HCT116 (cell line): ENCODE results near the gene SEMA4C. TPM values are rescaled to one million over a fixed set of nuclear protein-coding genes. Genes with fewer than 3 reads are reported as not detected.

ENCODE experiments used
- ATAC-seq: fragments of 200-7000 bp; cut with Tn5 transposase; 2 replicates; pipeline ENCODE4 v1.9.1; 2020; ENCODE audit warnings: mild to moderate bottlenecking, moderate library complexity
- BruUV-seq: library from RNA; stranded (reverse); fragments of 400-500 nt; replicated peaks from 2 replicates; lab custom pipeline; 2021; lab: Mats Ljungman, UMichigan
- CTCF ChIA-PET: fragments of 300-600 bp; sonication (Branson Sonifier 250); formaldehyde crosslinking; loops from one replicate; lab custom pipeline; 2021; ENCODE audit warnings: antibody characterized with exemption; lab: Charles Lee
- POLR2A ChIA-PET: fragments of 300-600, 350-600 bp; sonication (Branson Sonifier 250); formaldehyde crosslinking; loops from one replicate; lab custom pipeline; 2021; ENCODE audit warnings: antibody characterized with exemption; lab: Charles Lee
- RAD21 ChIA-PET, 2 experiments: fragments of 300-600 bp; sonication (Branson Sonifier 250); formaldehyde crosslinking; loops; one replicate each; lab custom pipeline; 2023; ENCODE audit warnings: low total read pairs in 2 of 2; ENCODE audit not compliant: uncharacterized antibody in 2 of 2, unreplicated experiment in 2 of 2, low non-redundant PET in 1 of 2; lab: Charles Lee
- DNase-seq: peaks from one replicate; pipeline ENCODE4 v3.0.0-alpha.2; 2010; ENCODE audit warnings: low read depth, low spot score
- H2AFZ ChIP-seq: fragments of 200-600 bp; shearing (Covaris generic), sonication (generic); 2 replicates; pipeline ENCODE4 v1.6.1; 2017; ENCODE audit warnings: low read depth, mixed run types, mixed read lengths, antibody characterized with exemption, low read length; ENCODE audit not compliant: poor library complexity, severe bottlenecking
- H3K27ac ChIP-seq: 2 replicates; pipeline ENCODE4 v1.5.1; 2012; ENCODE audit warnings: low read depth, low read length
- H3K27me3 ChIP-seq: fragments of 200-600 bp; sonication (generic); 2 replicates; pipeline ENCODE4 v1.6.1; 2016; ENCODE audit warnings: mixed run types, low read length, mixed read lengths; ENCODE audit not compliant: insufficient read depth
- H3K36me3 ChIP-seq, 2 experiments: fragments of 200-500 bp in 1 of 2; fragments of 200-600 bp in 1 of 2; sonication (Bioruptor generic) in 1 of 2; sonication (generic) in 1 of 2; 2 replicates each; pipeline versions ENCODE4 v1.5.1 to v1.6.1; 2014 to 2016; ENCODE audit warnings: low read length in 2 of 2, inconsistent platforms in 1 of 2, mixed read lengths in 1 of 2, mixed run types in 1 of 2; ENCODE audit not compliant: insufficient read depth in 2 of 2, control insufficient read depth in 1 of 2
- H3K4me1 ChIP-seq, 2 experiments: fragments of 200-600 bp in 1 of 2; sonication (generic) in 1 of 2; 2 replicates each; pipeline versions ENCODE4 v1.5.1 to v1.6.1; 2012 to 2017; ENCODE audit warnings: low read length in 2 of 2, inconsistent platforms in 1 of 2, mild to moderate bottlenecking in 1 of 2, mixed read lengths in 1 of 2, mixed run types in 1 of 2, moderate library complexity in 1 of 2; ENCODE audit not compliant: insufficient read depth in 2 of 2, control insufficient read depth in 1 of 2
- H3K4me2 ChIP-seq: fragments of 200-600 bp; sonication (generic); 2 replicates; pipeline ENCODE4 v1.6.1; 2017; ENCODE audit warnings: mixed run types, low read length, mixed read lengths
- H3K4me3 ChIP-seq, 2 experiments: fragments of 200-600 bp in 1 of 2; sonication (generic) in 1 of 2; replicated peaks in 1 of 2; 2 replicates each; pipeline ENCODE4 v1.5.1; 2011 to 2016; ENCODE audit warnings: low read length in 2 of 2, control low read depth in 1 of 2, low read depth in 1 of 2, mild to moderate bottlenecking in 1 of 2, mixed read lengths in 1 of 2, mixed run types in 1 of 2
- H3K79me2 ChIP-seq: fragments of 200-600 bp; sonication (generic); 2 replicates; pipeline ENCODE4 v1.6.1; 2017; ENCODE audit warnings: mild to moderate bottlenecking, mixed run types, low read length, moderate library complexity, mixed read lengths; ENCODE audit not compliant: insufficient read depth
- H3K9ac ChIP-seq: fragments of 200-600 bp; sonication (generic); 2 replicates; pipeline ENCODE4 v1.6.1; 2016; ENCODE audit warnings: low read length, mixed read lengths
- H3K9me2 ChIP-seq: fragments of 200-600 bp; sonication (generic), shearing (Covaris generic); 2 replicates; pipeline ENCODE4 v1.6.1; 2017; ENCODE audit warnings: mixed run types, mild to moderate bottlenecking, moderate library complexity; ENCODE audit not compliant: insufficient read depth
- H3K9me3 ChIP-seq, 2 experiments: fragments of 200-500 bp in 1 of 2; fragments of 200-600 bp in 1 of 2; sonication (Bioruptor generic) in 1 of 2; sonication (generic) in 1 of 2; 2 replicates each; pipeline ENCODE4 v1.6.1; 2014 to 2017; ENCODE audit warnings: low read length in 2 of 2, mixed read lengths in 2 of 2, inconsistent platforms in 1 of 2, low read depth in 1 of 2, mild to moderate bottlenecking in 1 of 2, mixed run types in 1 of 2, moderate library complexity in 1 of 2; ENCODE audit not compliant: control insufficient read depth in 1 of 2, insufficient read depth in 1 of 2
- H4K20me1 ChIP-seq: fragments of 200-600 bp; sonication (generic), shearing (Covaris generic); 2 replicates; pipeline ENCODE4 v1.6.1; 2017; ENCODE audit warnings: mixed run types, mild to moderate bottlenecking, moderate library complexity; ENCODE audit not compliant: insufficient read depth
- CBX3 ChIP-seq: IDR thresholded peaks from 2 replicates; pipeline ENCODE4 v1.6.1; 2012; ENCODE audit warnings: low read depth
- CEBPB ChIP-seq: IDR thresholded peaks from 2 replicates; pipeline ENCODE4 v1.6.1; 2012; ENCODE audit warnings: low read depth
- CTCF ChIP-seq, 3 experiments: fragments of 200-600 bp in 1 of 3; sonication (generic) in 1 of 3; IDR thresholded peaks in 2 of 3; conservative IDR thresholded peaks in 1 of 3; 2 replicates each; pipeline ENCODE4 v1.5.1; 2012 to 2017; ENCODE audit warnings: low read depth in 2 of 3, low read length in 2 of 3, antibody characterized with exemption in 1 of 3, borderline replicate concordance in 1 of 3, control low read depth in 1 of 3, mild to moderate bottlenecking in 1 of 3, mixed read lengths in 1 of 3, mixed run types in 1 of 3, moderate library complexity in 1 of 3; ENCODE audit not compliant: insufficient read depth in 1 of 3
- EGR1 ChIP-seq: IDR thresholded peaks from 2 replicates; pipeline ENCODE4 v1.6.1; 2012; ENCODE audit warnings: low read depth
- ELF1 ChIP-seq: IDR thresholded peaks from 2 replicates; pipeline ENCODE4 v1.6.1; 2012; ENCODE audit warnings: low read depth, borderline replicate concordance
- EZH2 ChIP-seq: fragments of 200-600 bp; sonication (generic); IDR thresholded peaks from 2 replicates; pipeline ENCODE4 v1.6.1; 2017; ENCODE audit warnings: antibody characterized with exemption, mixed run types
- EZH2phosphoT487 ChIP-seq: fragments of 200-600 bp; IDR thresholded peaks from 2 replicates; pipeline ENCODE4 v1.6.1; 2018; ENCODE audit warnings: antibody characterized with exemption, borderline replicate concordance
- FOSL1 ChIP-seq: IDR thresholded peaks from 2 replicates; pipeline ENCODE4 v1.6.1; 2012; ENCODE audit warnings: low read depth
- JUND ChIP-seq: IDR thresholded peaks from 2 replicates; pipeline ENCODE4 v1.6.1; 2012
- POLR2A ChIP-seq: IDR thresholded peaks from 2 replicates; pipeline ENCODE4 v1.7.0; 2011; ENCODE audit warnings: borderline replicate concordance; ENCODE audit not compliant: insufficient read depth, insufficient read length; ENCODE audit errors: extremely low read depth
- POLR2AphosphoS5 ChIP-seq: IDR thresholded peaks from 2 replicates; pipeline ENCODE4 v1.6.1; 2011; ENCODE audit warnings: mild to moderate bottlenecking, low read depth, low read length, moderate library complexity
- RAD21 ChIP-seq: IDR thresholded peaks from 2 replicates; pipeline ENCODE4 v1.6.1; 2012; ENCODE audit warnings: low read depth, mild to moderate bottlenecking
- REST ChIP-seq: IDR thresholded peaks from 2 replicates; pipeline ENCODE4 v1.6.1; 2012; ENCODE audit warnings: low read depth
- SIN3A ChIP-seq: IDR thresholded peaks from 2 replicates; pipeline ENCODE4 v1.6.1; 2012; ENCODE audit warnings: low read depth
- TCF7L2 ChIP-seq: IDR thresholded peaks from 2 replicates; pipeline ENCODE4 v1.7.0; 2011; ENCODE audit warnings: borderline replicate concordance, inconsistent platforms; ENCODE audit not compliant: insufficient read depth, insufficient read length; ENCODE audit errors: extremely low read depth
- YY1 ChIP-seq: IDR thresholded peaks from 2 replicates; pipeline ENCODE4 v1.6.1; 2011; ENCODE audit warnings: low read length, low read depth, moderate library complexity, mild to moderate bottlenecking; ENCODE audit not compliant: insufficient replicate concordance; ENCODE audit errors: extremely low read depth
- ZBTB33 ChIP-seq: IDR thresholded peaks from 2 replicates; pipeline ENCODE4 v1.6.1; 2011; ENCODE audit warnings: mild to moderate bottlenecking, low read length, moderate library complexity; ENCODE audit not compliant: insufficient replicate concordance; ENCODE audit errors: extremely low read depth
- ZNF274 ChIP-seq: fragments of 200-500 bp; sonication (Bioruptor generic); IDR thresholded peaks from 2 replicates; pipeline ENCODE4 v1.6.1; 2014; ENCODE audit warnings: mild to moderate bottlenecking, low read depth, low read length, inconsistent platforms
- intact Hi-C: fragments of 100-400 bp; cut with micrococcal nuclease; formaldehyde crosslinking; loops from 2 replicates; pipeline ENCODE4 v1.10.0; 2022
- total RNA-seq: library from RNA; stranded (reverse); gene quantifications from one replicate; pipeline ENCODE4 v1.2.1, GENCODE V29; 2021; ENCODE audit not compliant: unreplicated experiment

Gene SEMA4C
- total RNA-seq, 1 experiment from 2014 or later: 25.4 TPM

- no peak overlapping the region for H2AFZ ChIP-seq
- H3K27me3 ChIP-seq: no peaks in the 10 kb centered on the region
- no peak overlapping the region for H3K4me3 ChIP-seq
- no peak for DNase-seq
- RAD21 ChIA-PET: no interaction called here
- TF ChIP-seq REST (no peak), ZNF274 (no peak), TCF7L2 (no peak), EGR1 (no peak), FOSL1 (no peak), ELF1 (no peak), ZBTB33 (no peak), EZH2 (no peak), YY1 (no peak), EZH2phosphoT487 (no peak), CEBPB (no peak), CBX3 (no peak), POLR2A (no peak), SIN3A (no peak), JUND (no peak), POLR2AphosphoS5 (no peak), CTCF (IDR thresholded peaks at IDR 0.05 in 2 of 3, conservative IDR thresholded peaks at IDR 0.05 in 1 of 3; ENCODE audit: borderline replicate concordance in 1 of 3, insufficient read depth in 1 of 3, low read depth in 2 of 3, low read length in 2 of 3) (no peak), RAD21 (no peak)
- intact Hi-C loops: no loop called here
- no peak overlapping the region for H3K4me2 ChIP-seq
- H3K9me3 ChIP-seq: no peaks in the 10 kb centered on the region
- peaks cover 3 to 9% of the 10 kb centered on the region in 2 experiments; a peak in 2 of 4 replicates for H3K36me3 ChIP-seq
- POLR2A ChIA-PET: no interaction called here
- H3K4me1 ChIP-seq: peaks cover 11 to 21% of the 10 kb centered on the region in 2 experiments
- peaks cover 66% of the 10 kb centered on the region for H3K79me2 ChIP-seq
- CTCF ChIA-PET: no interaction called here
- no TSS peak for BruUV-seq
- no peak for ATAC-seq
- no peak overlapping the region for H3K9ac ChIP-seq
- H3K9me2 ChIP-seq: no peaks in the 10 kb centered on the region
- H3K27ac ChIP-seq: no peak overlapping the region
- no peaks in the 10 kb centered on the region for H4K20me1 ChIP-seq
Measured at GRCh38 chr2:96819128-96819875, 50.6 kb downstream of the SEMA4C start.
